Muscle layer of colon (tissue), 2 donors: ENCODE measurements around the gene ATRNL1.

Source experiments
- H3K27ac ChIP-seq: one replicate; pipeline ENCODE4 v1.7.0; 2013; ENCODE audit warnings: low read depth, mild to moderate bottlenecking, low read length, moderate library complexity
- H3K27me3 ChIP-seq, 2 donors: one replicate each; pipeline ENCODE4 v1.7.0; 2013; ENCODE audit warnings: low read length in 2 of 2, mild to moderate bottlenecking in 2 of 2; ENCODE audit not compliant: insufficient read depth in 2 of 2, control insufficient read depth in 1 of 2
- H3K36me3 ChIP-seq: one replicate; pipeline ENCODE4 v1.7.0; 2013; ENCODE audit warnings: mild to moderate bottlenecking, low read length; ENCODE audit not compliant: insufficient read depth
- H3K4me1 ChIP-seq: one replicate; pipeline ENCODE4 v1.7.0; 2013; ENCODE audit warnings: mild to moderate bottlenecking, low read length; ENCODE audit not compliant: insufficient read depth
- H3K4me3 ChIP-seq, 2 donors: one replicate each; pipeline ENCODE4 v1.7.0; 2013; ENCODE audit warnings: low read length in 2 of 2, low read depth in 1 of 2, mild to moderate bottlenecking in 1 of 2, moderate library complexity in 1 of 2
- H3K9ac ChIP-seq: one replicate; pipeline ENCODE4 v1.7.0; 2013; ENCODE audit warnings: low read length
- H3K9me3 ChIP-seq: one replicate; pipeline ENCODE4 v1.7.0; 2013; ENCODE audit warnings: mild to moderate bottlenecking, low read length
- donor health status: abdominal sarcoma.
- donor health status: Adenocarcinoma of cecum.

The ATRNL1 gene

DNA sequence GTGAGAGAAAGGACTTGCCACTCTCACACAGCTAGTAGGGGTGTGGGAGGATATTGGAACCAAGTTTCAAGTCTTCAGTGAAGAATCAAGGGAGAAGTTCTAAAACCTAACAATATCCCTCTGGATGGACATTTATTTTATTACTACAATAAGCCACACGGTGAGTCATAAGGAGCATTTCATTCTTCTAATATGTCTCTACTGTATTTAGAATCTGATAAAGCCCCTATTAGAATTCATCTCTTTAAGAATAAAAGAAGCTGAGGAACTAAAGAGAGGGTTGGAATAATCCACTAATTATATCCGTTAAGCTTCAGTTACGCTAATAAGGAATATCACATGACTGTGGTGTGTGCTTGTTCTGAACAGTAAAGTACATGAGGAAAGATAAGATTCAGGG lies 40.9 kb upstream of the ATRNL1 start:
- no peaks in the 10 kb centered on the region for H3K36me3 ChIP-seq
- H3K27ac ChIP-seq: no peak overlapping the region
- no peaks in the 10 kb centered on the region for H3K9me3 ChIP-seq
- H3K27me3 ChIP-seq: no peaks in the 10 kb centered on the region
- H3K4me1 ChIP-seq: no peaks in the 10 kb centered on the region
- no peak overlapping the region for H3K9ac ChIP-seq
- H3K4me3 ChIP-seq: no peak overlapping the region

GRCh38 chr10:115052728-115053127 lies 40.4 kb upstream of the ATRNL1 start:
- Histone ChIP-seq H3K4me3 (no peak overlapping the region), H3K27me3 (no peaks in the 10 kb centered on the region), H3K36me3 (no peaks in the 10 kb centered on the region), H3K4me1 (no peaks in the 10 kb centered on the region), H3K9me3 (no peaks in the 10 kb centered on the region), H3K27ac (no peak overlapping the region), H3K9ac (no peak overlapping the region)

- H3K9me3 ChIP-seq: no peaks in the 10 kb centered on the region
- no peaks in the 10 kb centered on the region for H3K27me3 ChIP-seq
- no peak overlapping the region for H3K9ac ChIP-seq
- no peak overlapping the region for H3K4me3 ChIP-seq
- H3K36me3 ChIP-seq: no peaks in the 10 kb centered on the region
- H3K4me1 ChIP-seq: no peaks in the 10 kb centered on the region
- no peak overlapping the region for H3K27ac ChIP-seq
Observed at GRCh38 chr10:115056186-115056585, 37.0 kb upstream of the ATRNL1 start.

DNA sequence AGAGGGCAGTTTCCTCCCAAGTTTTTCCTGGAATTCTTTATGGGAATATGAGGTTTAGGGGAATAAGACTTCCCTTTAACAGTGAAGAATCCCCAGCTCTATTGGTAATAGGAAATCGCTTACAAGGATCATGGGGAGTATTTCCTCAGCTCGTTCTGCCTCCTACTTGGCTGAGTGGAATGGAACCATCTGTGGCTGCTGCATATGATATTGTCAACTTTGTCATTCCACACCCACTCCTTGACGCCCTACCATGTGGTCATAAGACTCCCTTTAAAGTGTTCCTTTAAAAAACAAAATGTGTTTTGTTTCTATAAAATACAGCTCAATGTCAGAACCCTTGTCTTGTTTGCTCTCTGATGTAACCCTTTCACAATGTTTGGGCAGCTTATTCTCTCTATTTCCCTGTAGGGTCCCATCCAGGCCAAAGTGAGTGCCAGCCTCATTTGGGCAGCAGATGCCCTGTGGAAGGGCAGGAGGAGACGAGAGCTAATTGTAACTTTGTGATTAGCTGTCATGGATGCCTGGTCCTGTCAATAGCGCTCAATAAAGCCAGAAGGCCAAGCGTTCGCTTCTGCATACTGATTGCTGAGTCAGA lies 33.8 kb upstream of the ATRNL1 start:
- H3K27ac ChIP-seq: no peak overlapping the region
- H3K9me3 ChIP-seq: no peaks in the 10 kb centered on the region
- H3K4me3 ChIP-seq: no peak overlapping the region
- no peaks in the 10 kb centered on the region for H3K36me3 ChIP-seq
- no peaks in the 10 kb centered on the region for H3K4me1 ChIP-seq
- no peaks in the 10 kb centered on the region for H3K27me3 ChIP-seq
- H3K9ac ChIP-seq: no peak overlapping the region

DNA sequence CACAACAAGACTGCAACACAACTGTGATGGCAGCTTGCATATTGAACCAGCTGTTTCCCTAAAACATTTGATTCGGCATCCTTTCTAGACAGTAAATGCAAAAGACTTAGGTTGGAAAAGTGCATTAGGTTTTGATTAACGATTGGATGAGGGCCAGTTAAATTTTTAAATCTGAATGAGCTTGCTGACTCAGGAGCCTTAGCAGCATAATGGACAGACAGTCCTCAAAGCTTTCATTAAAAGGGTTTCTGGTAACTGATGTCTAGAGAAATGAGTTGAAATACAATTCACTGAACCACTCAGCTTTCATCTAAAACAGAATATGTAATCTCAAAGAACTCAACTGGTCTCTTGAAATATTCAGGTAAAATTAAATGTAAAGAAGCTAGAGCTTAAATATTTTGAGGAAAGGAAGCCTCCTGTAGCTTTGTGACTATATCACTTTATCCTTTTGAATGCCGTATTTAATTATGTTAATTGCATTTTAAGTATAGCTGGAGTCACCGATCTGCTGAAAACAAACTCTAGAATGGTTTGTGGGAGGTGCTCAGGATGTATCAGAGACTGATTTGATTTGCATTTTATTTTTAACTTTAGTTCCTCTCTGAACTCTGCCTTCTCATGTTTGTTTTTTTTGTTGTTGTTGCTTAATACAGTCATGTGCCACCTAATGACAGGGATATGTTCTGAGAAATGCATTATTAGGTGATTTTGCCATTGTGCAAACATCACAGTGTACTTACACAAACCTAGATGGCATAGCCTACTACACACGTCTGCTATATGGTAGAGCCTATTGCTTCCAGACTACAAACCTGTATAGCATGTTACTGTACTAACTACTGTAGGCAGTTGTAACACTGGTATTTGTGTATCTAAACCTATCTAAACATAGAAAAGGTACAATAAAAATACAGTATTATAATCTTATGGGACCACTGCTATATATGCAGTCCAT lies 29.2 kb upstream of the ATRNL1 start:
- Histone ChIP-seq H3K27me3 (no peaks in the 10 kb centered on the region), H3K36me3 (no peaks in the 10 kb centered on the region), H3K9me3 (no peaks in the 10 kb centered on the region), H3K4me1 (no peaks in the 10 kb centered on the region), H3K27ac (no peak overlapping the region), H3K4me3 (no peak overlapping the region), H3K9ac (no peak overlapping the region)

DNA sequence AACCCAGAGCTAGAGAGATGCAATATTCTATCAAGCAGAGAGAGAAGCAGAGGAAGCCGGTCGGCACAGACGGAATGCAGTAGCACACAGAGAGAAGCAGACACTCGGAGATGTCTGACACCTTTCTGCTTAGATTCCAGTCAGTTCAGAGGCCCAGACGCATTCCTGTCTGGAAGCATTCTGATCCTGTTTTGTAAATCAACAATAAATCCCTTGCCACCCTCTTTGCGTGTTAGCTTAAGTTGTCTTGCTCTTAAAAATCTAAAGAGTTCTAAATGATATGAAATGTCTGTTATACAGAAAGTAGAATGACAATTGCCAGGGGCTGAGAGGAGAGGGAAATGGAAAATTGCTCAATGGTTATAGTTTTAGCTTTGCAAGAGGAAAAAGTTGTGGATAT lies 27.4 kb upstream of the ATRNL1 start:
- Histone ChIP-seq H3K36me3 (no peaks in the 10 kb centered on the region), H3K9ac (no peak overlapping the region), H3K27ac (no peak overlapping the region), H3K4me1 (no peaks in the 10 kb centered on the region), H3K9me3 (no peaks in the 10 kb centered on the region), H3K27me3 (no peaks in the 10 kb centered on the region), H3K4me3 (no peak overlapping the region)

- H3K9ac ChIP-seq: no peak overlapping the region
- no peaks in the 10 kb centered on the region for H3K9me3 ChIP-seq
- no peak overlapping the region for H3K4me3 ChIP-seq
- H3K27me3 ChIP-seq: no peaks in the 10 kb centered on the region
- no peaks in the 10 kb centered on the region for H3K36me3 ChIP-seq
- no peaks in the 10 kb centered on the region for H3K4me1 ChIP-seq
- no peak overlapping the region for H3K27ac ChIP-seq
Observed at GRCh38 chr10:115066528-115066927, 26.6 kb upstream of the ATRNL1 start.

DNA sequence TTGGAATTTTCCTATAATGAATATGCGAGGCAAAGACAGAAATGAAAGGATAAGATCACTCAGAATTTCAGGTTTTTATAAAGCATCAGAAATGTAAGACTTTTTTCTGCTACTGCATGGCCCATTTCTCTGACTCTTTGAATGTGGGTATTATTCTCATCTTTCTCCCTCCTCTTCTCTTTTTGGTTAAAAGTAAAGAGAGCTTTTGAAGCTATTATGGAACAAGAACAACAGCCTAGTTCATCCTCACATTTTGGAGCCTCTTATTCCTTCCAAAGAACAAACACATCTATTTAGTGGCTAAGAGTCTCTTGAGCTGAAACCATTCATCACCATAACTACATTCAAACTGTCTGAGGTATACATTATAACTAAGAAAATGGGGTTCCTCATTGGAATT lies 19.4 kb upstream of the ATRNL1 start:
- H3K9me3 ChIP-seq: no peaks in the 10 kb centered on the region
- H3K9ac ChIP-seq: no peak overlapping the region

GRCh38 chr10:115082506-115082905 lies 10.7 kb upstream of the ATRNL1 start:
- Histone ChIP-seq H3K9me3 (no peaks in the 10 kb centered on the region), H3K27me3 (no peaks in the 10 kb centered on the region), H3K36me3 (no peaks in the 10 kb centered on the region), H3K9ac (no peak overlapping the region), H3K4me3 (no peak overlapping the region), H3K27ac (no peak overlapping the region), H3K4me1 (no peaks in the 10 kb centered on the region)

More for the DNA sequence above, 19.4 kb upstream of the ATRNL1 start:
- Histone ChIP-seq H3K27ac (no peak overlapping the region), H3K27me3 (no peaks in the 10 kb centered on the region), H3K4me1 (no peaks in the 10 kb centered on the region), H3K36me3 (no peaks in the 10 kb centered on the region), H3K4me3 (no peak overlapping the region)

DNA sequence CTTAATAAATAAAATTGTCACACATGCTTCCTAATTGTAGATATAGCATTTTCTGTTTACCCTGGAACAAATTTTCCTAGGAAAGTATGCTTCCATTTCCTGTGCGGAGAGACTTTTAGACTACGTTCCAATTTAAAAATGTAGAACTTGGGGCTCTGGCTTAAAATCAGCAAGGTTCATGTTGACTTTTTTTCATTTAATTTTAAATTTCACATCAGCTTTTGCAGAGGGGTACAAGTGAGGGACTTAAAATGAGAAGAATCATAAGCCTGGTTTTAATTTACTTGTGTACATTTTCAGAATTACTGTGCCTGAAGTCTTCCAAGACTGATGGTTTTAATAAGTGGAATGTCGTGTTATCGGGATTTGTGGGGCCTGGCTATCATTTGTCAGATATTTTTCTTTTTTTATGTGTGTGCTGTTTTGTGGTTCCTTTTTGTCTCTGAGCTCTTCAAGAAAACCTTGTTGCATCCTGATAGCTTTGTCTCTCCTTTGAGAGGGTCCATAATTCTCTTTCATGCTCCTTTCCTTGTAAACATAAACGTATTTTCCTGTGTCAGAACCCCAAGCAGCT lies 8.8 kb upstream of the ATRNL1 start:
- no peaks in the 10 kb centered on the region for H3K27me3 ChIP-seq

DNA sequence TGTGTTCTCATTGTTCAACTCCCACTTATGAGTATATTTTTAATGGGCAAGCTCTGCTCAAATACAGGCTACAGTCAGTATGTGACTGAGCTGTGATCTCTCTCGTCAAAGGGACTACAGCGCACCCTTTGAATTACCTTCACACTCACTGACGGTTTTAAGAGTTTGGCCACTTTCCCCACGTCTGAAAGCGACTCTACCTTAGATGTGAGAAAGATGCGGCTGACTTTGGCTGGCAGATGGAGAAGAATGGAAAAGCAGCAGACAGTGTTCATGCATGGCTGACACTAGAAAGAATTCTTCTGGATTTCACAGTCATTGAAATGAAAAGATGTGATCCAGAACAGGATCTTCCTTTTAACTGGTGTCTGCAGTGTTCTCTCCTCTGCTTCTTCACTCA lies 2.0 kb upstream of the ATRNL1 start:
- Histone ChIP-seq H3K9me3 (no peaks in the 10 kb centered on the region), H3K4me3 (no peak overlapping the region), H3K4me1 (peaks cover 14% of the 10 kb centered on the region), H3K36me3 (no peaks in the 10 kb centered on the region), H3K27me3 (peaks cover 0 to 5% of the 10 kb centered on the region in 2 donors), H3K27ac (peak overlapping the region; percentile 39), H3K9ac (peak overlapping the region; percentile 25)

More for the DNA sequence above, 8.8 kb upstream of the ATRNL1 start:
- Histone ChIP-seq H3K27ac (no peak overlapping the region), H3K4me1 (no peaks in the 10 kb centered on the region), H3K9me3 (no peaks in the 10 kb centered on the region), H3K9ac (no peak overlapping the region), H3K4me3 (no peak overlapping the region), H3K36me3 (no peaks in the 10 kb centered on the region)
